Muscle layer of duodenum (tissue), 2 donors: ENCODE results near the gene PTPRU.

Experiments used
- H3K27ac ChIP-seq: one replicate; pipeline ENCODE4 v1.7.0; 2013; ENCODE audit warnings: mild to moderate bottlenecking, low read length
- H3K27me3 ChIP-seq: one replicate; pipeline ENCODE4 v1.7.0; 2013; ENCODE audit warnings: low read depth, mild to moderate bottlenecking, control low read depth, low read length
- H3K36me3 ChIP-seq, 2 donors: one replicate each; pipeline ENCODE4 v1.7.0; 2013; ENCODE audit warnings: low read length in 2 of 2, control low read depth in 1 of 2, mild to moderate bottlenecking in 1 of 2; ENCODE audit not compliant: insufficient read depth in 2 of 2, control insufficient read depth in 1 of 2
- H3K4me1 ChIP-seq, 2 donors: one replicate each; pipeline ENCODE4 v1.7.0; 2013; ENCODE audit warnings: low read length in 2 of 2, mild to moderate bottlenecking in 2 of 2, control low read depth in 1 of 2, moderate library complexity in 1 of 2; ENCODE audit not compliant: insufficient read depth in 2 of 2, control insufficient read depth in 1 of 2
- H3K4me3 ChIP-seq, 2 donors: one replicate each; pipeline ENCODE4 v1.7.0; 2013; ENCODE audit warnings: low read length in 2 of 2, low read depth in 1 of 2, mild to moderate bottlenecking in 1 of 2
- H3K9me3 ChIP-seq, 2 donors: one replicate each; pipeline ENCODE4 v1.7.0; 2013; ENCODE audit warnings: low read length in 2 of 2, control low read depth in 1 of 2, mild to moderate bottlenecking in 1 of 2; ENCODE audit not compliant: control insufficient read depth in 1 of 2
- donor health status: healthy.

Gene PTPRU

DNA sequence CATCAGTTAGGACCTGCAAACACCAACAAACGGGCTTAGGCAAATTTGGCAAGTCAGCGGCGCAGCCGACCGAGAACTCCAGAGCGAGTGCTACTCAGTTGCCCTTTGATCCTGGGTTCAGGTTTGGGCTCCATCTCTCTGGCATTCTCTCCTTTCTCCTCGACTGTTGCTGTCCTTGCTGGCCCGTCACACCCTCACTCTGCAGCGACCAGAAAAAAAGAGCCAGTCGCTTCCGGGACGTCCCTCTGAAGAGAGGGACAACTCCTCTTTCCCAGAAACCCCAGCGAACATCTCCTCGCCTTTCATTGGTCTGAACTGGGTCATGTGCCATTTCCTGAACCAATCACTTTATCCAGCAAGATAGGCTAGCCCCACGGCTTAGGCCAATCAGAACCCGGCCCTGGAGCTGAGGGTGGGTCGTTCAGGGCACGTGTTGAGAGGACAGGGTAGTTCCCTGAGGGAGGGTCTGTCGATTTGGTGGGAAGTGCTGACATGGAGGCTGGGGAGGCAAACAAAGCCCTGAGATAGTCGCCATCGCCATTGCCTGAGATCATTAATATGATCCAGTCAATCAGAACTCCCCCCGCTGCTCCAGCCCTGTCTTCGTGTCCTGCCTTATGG, 113.7 kb downstream of the PTPRU start:
- no peak overlapping the region for H3K27ac ChIP-seq
- no peaks in the 10 kb centered on the region for H3K4me1 ChIP-seq
- H3K36me3 ChIP-seq, result no peaks in the 10 kb centered on the region
- no peak overlapping the region for H3K4me3 ChIP-seq
- H3K27me3 ChIP-seq, result no peaks in the 10 kb centered on the region
- H3K9me3 ChIP-seq, result peaks cover 0 to 6% of the 10 kb centered on the region in 2 donors

DNA sequence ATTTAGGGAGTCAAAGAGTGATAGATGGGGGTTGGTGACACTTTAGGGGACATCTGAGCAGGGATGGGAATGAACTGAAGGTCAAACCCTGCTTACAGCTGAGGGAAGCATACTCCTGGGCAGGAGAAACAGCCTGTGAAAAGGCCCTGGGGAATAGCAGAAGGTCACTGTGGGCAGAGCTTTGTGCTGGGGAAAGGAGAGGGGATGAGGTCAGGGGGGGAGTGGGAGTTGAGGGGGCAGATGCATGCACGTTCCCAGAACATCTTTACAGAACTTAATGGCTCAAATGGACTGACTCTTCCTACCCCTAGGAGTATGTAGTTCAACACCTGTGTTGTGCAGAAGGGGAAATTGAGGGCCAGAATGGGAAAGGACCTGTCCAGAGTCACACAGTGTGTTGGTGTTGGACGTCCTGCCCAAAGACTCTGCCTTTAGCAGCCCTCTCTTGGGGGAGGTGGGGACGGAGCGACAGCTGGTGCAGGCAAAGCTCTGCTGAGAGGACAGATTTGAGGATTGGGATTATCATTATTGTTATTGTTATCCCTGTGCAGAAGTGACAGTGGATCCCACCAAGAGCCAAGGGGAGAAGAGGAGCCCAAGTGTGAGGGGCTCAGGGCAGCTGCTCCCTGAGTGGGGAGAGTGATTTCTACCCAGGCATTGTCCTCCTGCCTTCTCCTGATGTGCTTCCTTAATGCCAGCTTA, 116.5 kb downstream of the PTPRU start:
- Histone ChIP-seq H3K27ac (no peak overlapping the region), H3K36me3 (no peaks in the 10 kb centered on the region), H3K4me1 (no peaks in the 10 kb centered on the region), H3K4me3 (no peak overlapping the region), H3K27me3 (no peaks in the 10 kb centered on the region), H3K9me3 (peaks cover 0 to 6% of the 10 kb centered on the region in 2 donors)

- H3K36me3 ChIP-seq, result no peaks in the 10 kb centered on the region
- peaks cover 0 to 6% of the 10 kb centered on the region in 2 donors for H3K9me3 ChIP-seq
- no peak overlapping the region for H3K4me3 ChIP-seq
- peaks cover 4% of the 10 kb centered on the region for H3K27me3 ChIP-seq
- H3K27ac ChIP-seq, result no peak overlapping the region
- H3K4me1 ChIP-seq, result no peaks in the 10 kb centered on the region
Measured at GRCh38 chr1:29354511-29355098, 118.3 kb downstream of the PTPRU start.

DNA sequence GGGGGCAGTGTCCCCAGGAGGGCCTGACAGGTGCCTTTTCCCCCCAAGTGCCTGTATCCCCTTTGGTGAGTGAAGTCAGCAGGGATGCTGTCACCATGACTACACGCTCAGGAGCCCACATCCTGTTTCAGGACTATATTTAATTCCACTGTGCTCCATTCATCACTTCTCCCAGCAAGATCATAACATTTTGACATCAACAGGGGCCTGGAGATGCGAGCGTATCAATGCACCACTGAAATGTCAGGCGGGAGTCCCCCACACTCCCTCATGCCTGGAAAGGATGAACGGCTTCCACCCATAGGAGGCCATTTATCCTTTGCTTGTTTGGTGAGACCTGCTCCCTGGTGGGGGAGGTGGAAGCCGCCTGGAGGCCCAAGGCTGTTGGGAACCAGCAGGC, 119.1 kb downstream of the PTPRU start:
- Histone ChIP-seq H3K4me1 (no peaks in the 10 kb centered on the region), H3K36me3 (no peaks in the 10 kb centered on the region), H3K4me3 (no peak overlapping the region), H3K9me3 (peaks cover 0 to 6% of the 10 kb centered on the region in 2 donors), H3K27ac (no peak overlapping the region), H3K27me3 (peaks cover 4% of the 10 kb centered on the region)

- Histone ChIP-seq H3K9me3 (peaks cover 0 to 6% of the 10 kb centered on the region in 2 donors), H3K27me3 (peaks cover 7% of the 10 kb centered on the region), H3K27ac (no peak overlapping the region), H3K4me3 (no peak overlapping the region), H3K4me1 (no peaks in the 10 kb centered on the region), H3K36me3 (no peaks in the 10 kb centered on the region)
Measured at GRCh38 chr1:29356663-29357062, 120.3 kb downstream of the PTPRU start.

DNA sequence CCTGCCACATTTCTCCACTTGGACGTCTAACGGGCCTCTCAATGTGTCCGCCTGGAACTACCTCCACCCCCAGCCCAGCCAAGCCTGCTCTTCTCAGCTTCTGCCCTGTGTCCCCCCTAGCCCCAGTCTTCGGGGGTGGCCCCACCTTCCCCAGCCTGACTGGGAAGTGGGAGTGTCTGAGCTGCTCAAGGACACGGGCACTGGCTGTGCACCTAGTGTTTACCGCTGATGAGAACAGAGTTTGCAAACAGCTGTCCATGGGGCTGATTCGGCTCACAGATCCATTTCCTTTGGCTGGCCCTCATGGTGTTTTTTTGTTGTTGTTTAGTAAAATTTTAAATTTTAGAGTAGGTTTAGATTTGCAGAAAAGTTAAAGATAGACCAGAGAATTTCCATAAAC, 121.1 kb downstream of the PTPRU start:
- Histone ChIP-seq H3K27ac (no peak overlapping the region), H3K36me3 (no peaks in the 10 kb centered on the region), H3K4me1 (no peaks in the 10 kb centered on the region), H3K27me3 (peaks cover 7% of the 10 kb centered on the region), H3K9me3 (peaks cover 0 to 3% of the 10 kb centered on the region in 2 donors), H3K4me3 (no peak overlapping the region)

DNA sequence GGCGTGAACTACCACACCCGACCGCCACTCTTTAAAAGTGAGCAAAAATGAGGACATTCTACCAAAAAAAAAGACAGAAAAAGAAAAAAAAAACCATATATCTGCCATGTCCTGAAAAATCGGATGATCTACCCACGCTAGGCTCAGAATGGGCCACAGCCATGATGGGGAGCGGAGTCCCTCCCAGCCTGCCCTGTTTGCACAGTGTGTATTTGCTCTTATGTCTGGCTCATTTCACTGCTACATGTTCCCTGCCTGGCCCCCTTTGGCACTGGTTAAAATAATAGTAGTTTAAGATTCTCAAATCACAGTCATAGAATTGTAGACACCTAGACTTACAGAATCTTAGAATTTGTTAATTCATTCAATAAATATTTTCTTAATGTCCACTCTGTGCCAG, 121.9 kb downstream of the PTPRU start:
- no peaks in the 10 kb centered on the region for H3K9me3 ChIP-seq
- H3K27ac ChIP-seq, result no peak overlapping the region

DNA sequence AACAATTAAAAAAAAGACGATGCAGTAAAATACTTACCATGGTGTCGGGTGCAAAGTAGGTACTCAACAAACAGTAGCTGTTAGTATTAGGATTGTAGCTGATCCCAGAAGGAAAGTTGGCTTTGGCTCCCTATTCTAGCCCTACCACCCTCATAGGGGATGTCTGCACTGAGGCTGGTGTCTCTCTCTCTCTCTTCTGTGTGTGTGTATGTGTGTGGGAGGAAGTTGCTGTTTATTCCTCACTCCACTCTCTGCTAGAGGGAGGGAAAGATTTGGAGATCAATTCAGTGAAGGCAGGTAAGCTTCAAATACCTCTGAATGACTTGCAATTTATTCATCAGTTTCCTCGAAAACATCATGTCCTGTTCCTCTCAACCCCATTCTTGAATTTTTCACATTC, 124.4 kb downstream of the PTPRU start:
- Histone ChIP-seq H3K4me1 (no peaks in the 10 kb centered on the region), H3K27ac (no peak overlapping the region), H3K9me3 (no peaks in the 10 kb centered on the region), H3K36me3 (no peaks in the 10 kb centered on the region), H3K4me3 (no peak overlapping the region), H3K27me3 (peaks cover 7% of the 10 kb centered on the region)

More for the DNA sequence above, 121.9 kb downstream of the PTPRU start:
- Histone ChIP-seq H3K4me1 (no peaks in the 10 kb centered on the region), H3K36me3 (no peaks in the 10 kb centered on the region), H3K27me3 (peaks cover 7% of the 10 kb centered on the region), H3K4me3 (no peak overlapping the region)

DNA sequence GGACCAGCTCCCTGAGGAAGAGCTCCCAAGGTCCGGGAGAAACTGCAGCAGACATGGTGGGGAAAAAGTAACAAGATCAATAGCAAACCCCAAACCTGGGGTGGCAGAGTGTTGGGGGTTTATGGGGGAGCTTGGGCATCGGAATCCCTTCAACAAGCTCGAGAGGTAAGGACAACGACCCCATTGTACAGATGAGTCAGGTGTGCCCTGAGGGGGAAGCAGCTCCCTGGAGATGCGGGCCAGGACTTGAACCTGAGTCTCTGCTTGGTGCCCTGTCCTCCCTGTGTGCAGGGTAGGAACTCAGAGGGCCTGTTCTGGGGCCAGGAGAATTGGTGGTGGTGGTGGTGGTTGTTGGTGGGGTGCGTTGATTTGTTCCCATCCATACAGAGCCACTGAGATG, 125.4 kb downstream of the PTPRU start:
- no peak overlapping the region for H3K27ac ChIP-seq
- H3K4me3 ChIP-seq, result no peak overlapping the region
- H3K27me3 ChIP-seq, result peaks cover 7% of the 10 kb centered on the region
- H3K36me3 ChIP-seq, result no peaks in the 10 kb centered on the region
- no peaks in the 10 kb centered on the region for H3K4me1 ChIP-seq
- H3K9me3 ChIP-seq, result no peaks in the 10 kb centered on the region

GRCh38 chr1:29362116-29362515, 125.8 kb downstream of the PTPRU start:
- Histone ChIP-seq H3K36me3 (no peaks in the 10 kb centered on the region), H3K27me3 (peaks cover 7% of the 10 kb centered on the region), H3K4me3 (no peak overlapping the region), H3K27ac (no peak overlapping the region), H3K4me1 (no peaks in the 10 kb centered on the region), H3K9me3 (no peaks in the 10 kb centered on the region)

- no peaks in the 10 kb centered on the region for H3K36me3 ChIP-seq
- H3K9me3 ChIP-seq, result no peaks in the 10 kb centered on the region
- peaks cover 7% of the 10 kb centered on the region for H3K27me3 ChIP-seq
- no peak overlapping the region for H3K27ac ChIP-seq
- no peak overlapping the region for H3K4me3 ChIP-seq
- H3K4me1 ChIP-seq, result no peaks in the 10 kb centered on the region
Measured at GRCh38 chr1:29362764-29363163, 126.4 kb downstream of the PTPRU start.
